ENCODE data around the gene ROPN1L.

The ROPN1L gene

GRCh38 chr5:10416868-10417267, 24.8 kb upstream of the ROPN1L start:
- in situ Hi-C loops (cut with HindIII; ENCODE audit: low pct_unique_long_range_greater_than_20kb, low sequenced_read_pairs) = no loop called here
- no peak for TF ChIP-seq JUND (IDR thresholded peaks at IDR 0.05; ENCODE audit: low read depth)
- no peak for DNase-seq (ENCODE audit: low read depth in 1 of 2, low spot score in 1 of 2)

GRCh38 chr5:10418654-10419345, 22.9 kb upstream of the ROPN1L start:
- no peak for DNase-seq (ENCODE audit: low read depth in 1 of 2, low spot score in 1 of 2)
- no peak for TF ChIP-seq JUND (IDR thresholded peaks at IDR 0.05; ENCODE audit: low read depth)
- in situ Hi-C loops (cut with HindIII; ENCODE audit: low pct_unique_long_range_greater_than_20kb, low sequenced_read_pairs) = no loop called here

DNA sequence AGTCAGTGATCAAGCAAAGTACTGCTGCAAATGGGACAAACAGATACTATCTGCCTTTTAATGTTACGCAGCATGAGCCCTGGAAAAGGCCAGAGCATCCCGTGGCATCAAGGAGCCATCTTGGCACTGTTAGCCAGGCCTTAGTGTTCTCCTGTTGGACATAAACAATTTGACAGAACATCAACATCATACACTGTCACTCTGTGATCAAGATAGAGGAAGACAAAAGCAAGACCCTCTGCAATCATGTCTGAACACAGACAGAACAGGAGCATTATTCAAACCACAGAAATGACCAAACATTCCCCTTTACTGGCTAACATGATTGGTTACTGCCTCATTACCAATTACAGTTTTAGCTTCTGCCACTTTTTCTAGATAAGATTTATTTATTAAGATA, 21.2 kb upstream of the ROPN1L start:
- in situ Hi-C loops (cut with HindIII; ENCODE audit: low pct_unique_long_range_greater_than_20kb, low sequenced_read_pairs) = no loop called here
- DNase-seq (ENCODE audit: low read depth in 1 of 2, low spot score in 1 of 2) = no peak
- TF ChIP-seq JUND (IDR thresholded peaks at IDR 0.05; ENCODE audit: low read depth) = no peak

DNA sequence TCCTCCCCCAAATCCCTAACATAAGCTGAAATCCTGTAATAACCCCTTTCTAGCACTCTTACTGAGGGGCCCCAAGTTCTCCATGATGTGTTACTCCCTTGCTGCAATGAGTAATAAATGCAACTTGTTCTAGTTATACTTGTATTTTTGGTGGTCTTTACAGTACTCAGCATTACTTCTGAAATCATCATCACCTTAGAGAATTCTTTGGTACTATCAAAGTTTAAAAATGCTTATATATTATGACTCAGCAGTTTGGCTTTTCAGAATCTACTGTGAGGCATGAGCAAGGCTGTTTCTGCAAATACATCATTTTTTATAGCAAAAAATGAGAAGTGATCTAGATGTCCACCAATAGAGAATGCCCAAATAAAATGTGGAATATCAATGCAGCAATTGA, 20.7 kb upstream of the ROPN1L start:
- in situ Hi-C loops (cut with HindIII; ENCODE audit: low pct_unique_long_range_greater_than_20kb, low sequenced_read_pairs) = no loop called here
- TF ChIP-seq JUND (IDR thresholded peaks at IDR 0.05; ENCODE audit: low read depth) = no peak
- DNase-seq (ENCODE audit: low read depth in 1 of 2, low spot score in 1 of 2) = no peak

DNA sequence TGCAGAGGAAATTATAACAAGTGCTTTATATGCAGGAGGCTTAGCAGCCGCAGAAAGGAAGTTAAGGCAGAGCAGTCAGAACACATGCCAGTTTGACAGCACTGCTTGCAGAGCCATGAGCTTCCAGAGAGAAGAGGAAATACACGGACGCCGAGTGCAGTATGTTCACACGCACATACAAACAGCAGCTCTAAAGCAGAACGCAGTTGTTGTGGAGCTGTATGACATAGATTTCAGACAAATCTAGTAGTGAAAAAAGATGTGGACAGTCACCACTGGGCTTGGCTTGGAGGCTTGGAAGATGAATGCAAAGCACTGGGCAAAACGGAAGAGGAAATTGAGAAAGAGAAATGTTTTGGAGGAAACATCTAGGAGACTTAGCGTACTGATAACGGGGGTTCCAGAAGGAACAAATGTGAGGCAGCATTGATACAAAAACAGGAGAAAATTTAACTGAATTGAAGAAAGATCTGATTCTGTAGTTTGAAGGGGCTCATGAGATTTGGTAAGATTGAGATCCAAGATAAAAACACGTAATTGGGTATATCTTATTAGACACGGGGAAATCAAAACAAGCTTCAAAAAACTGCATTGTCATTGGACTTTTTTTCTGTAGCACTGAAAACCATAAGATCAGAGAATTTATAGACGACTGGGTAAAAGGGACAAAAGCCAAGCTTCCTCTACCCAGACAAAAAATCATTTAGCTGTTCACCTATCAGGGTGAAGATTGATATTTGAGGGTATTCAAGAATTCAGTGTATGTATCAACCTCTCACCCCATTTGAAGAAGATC, 19.6 kb upstream of the ROPN1L start:
- no peak for TF ChIP-seq JUND (IDR thresholded peaks at IDR 0.05; ENCODE audit: low read depth)
- in situ Hi-C loops (cut with HindIII; ENCODE audit: low pct_unique_long_range_greater_than_20kb, low sequenced_read_pairs) = no loop called here
- no peak for DNase-seq (ENCODE audit: low read depth in 1 of 2, low spot score in 1 of 2)

- in situ Hi-C loops (cut with HindIII; ENCODE audit: low pct_unique_long_range_greater_than_20kb, low sequenced_read_pairs) = no loop called here
- no peak for DNase-seq (ENCODE audit: low read depth in 1 of 2, low spot score in 1 of 2)
- TF ChIP-seq JUND (IDR thresholded peaks at IDR 0.05; ENCODE audit: low read depth) = no peak
These were observed 18.7 kb upstream of the ROPN1L start for GRCh38 chr5:10423022-10423421.

- no peak for TF ChIP-seq JUND (IDR thresholded peaks at IDR 0.05; ENCODE audit: low read depth)
- in situ Hi-C loops (cut with HindIII; ENCODE audit: low pct_unique_long_range_greater_than_20kb, low sequenced_read_pairs) = no loop called here
- peak; percentile 25 to 52 for DNase-seq (ENCODE audit: low read depth in 1 of 2, low spot score in 1 of 2)
These were observed 17.5 kb upstream of the ROPN1L start for GRCh38 chr5:10424124-10424731.

DNA sequence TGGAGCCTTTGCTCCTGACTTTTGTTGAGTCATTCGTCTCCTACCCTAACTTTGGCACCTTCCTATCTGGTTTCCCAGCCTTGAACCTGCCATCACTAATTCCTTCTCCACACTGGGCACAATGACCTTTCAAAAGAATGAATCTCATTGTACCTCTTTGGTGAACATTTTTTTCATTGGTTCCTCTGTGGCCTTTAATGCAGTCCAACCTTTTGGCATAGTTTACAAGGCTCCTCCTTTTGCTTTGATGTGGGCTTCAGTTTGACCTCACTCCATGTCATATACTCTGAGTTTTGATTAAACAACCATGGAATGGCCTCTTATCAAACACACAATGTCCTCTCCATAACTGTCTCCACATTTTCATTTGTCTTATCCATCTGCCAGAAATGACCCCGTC, 14.5 kb upstream of the ROPN1L start:
- in situ Hi-C loops (cut with HindIII; ENCODE audit: low pct_unique_long_range_greater_than_20kb, low sequenced_read_pairs) = no loop called here
- no peak for TF ChIP-seq JUND (IDR thresholded peaks at IDR 0.05; ENCODE audit: low read depth)
- DNase-seq (ENCODE audit: low read depth in 1 of 2, low spot score in 1 of 2) = no peak

DNA sequence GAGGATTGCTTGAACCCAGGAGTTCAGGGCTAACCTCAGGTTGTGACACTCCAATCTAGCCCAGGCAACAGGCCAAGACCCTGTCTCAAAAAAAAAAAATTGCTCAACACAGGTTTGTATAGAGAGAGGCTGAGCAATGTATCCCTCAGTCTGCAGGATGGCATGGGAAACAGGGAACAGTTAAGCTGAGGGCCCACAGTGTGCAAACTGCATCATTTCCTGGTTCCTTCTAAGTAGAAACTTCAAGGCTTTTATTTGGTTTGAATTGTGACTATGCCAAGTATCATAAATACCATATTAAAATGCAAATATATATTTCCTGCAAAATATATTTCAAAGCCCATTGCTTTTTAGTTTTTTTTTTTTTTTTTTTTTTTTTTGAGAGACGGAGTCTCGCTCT, 13.7 kb upstream of the ROPN1L start:
- DNase-seq (ENCODE audit: low read depth in 1 of 2, low spot score in 1 of 2) = no peak
- in situ Hi-C loops (cut with HindIII; ENCODE audit: low pct_unique_long_range_greater_than_20kb, low sequenced_read_pairs) = no loop called here
- TF ChIP-seq JUND (IDR thresholded peaks at IDR 0.05; ENCODE audit: low read depth) = no peak

DNA sequence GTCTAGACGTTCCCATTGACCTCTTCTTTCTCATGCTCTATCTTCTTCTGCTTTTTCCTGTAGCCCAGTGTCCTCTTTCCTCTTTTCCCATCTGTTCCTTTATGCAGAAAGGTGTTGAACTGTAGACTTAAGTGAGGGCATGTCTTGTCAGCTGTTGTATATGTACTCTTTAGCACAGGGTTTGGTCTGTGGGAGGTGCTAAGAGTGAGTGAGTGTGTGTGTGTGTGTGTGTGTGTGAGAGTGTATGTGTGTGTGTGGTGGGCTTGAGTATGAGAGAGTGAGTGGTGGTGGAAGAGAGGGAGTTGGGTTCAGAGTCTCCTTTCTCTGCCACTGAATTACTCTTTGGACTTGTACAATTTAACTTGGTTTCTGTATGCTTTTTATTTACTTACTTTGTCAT, 10.3 kb upstream of the ROPN1L start:
- TF ChIP-seq JUND (IDR thresholded peaks at IDR 0.05; ENCODE audit: low read depth) = no peak
- DNase-seq (ENCODE audit: low read depth in 1 of 2, low spot score in 1 of 2) = no peak
- in situ Hi-C loops (cut with HindIII; ENCODE audit: low pct_unique_long_range_greater_than_20kb, low sequenced_read_pairs) = no loop called here

DNA sequence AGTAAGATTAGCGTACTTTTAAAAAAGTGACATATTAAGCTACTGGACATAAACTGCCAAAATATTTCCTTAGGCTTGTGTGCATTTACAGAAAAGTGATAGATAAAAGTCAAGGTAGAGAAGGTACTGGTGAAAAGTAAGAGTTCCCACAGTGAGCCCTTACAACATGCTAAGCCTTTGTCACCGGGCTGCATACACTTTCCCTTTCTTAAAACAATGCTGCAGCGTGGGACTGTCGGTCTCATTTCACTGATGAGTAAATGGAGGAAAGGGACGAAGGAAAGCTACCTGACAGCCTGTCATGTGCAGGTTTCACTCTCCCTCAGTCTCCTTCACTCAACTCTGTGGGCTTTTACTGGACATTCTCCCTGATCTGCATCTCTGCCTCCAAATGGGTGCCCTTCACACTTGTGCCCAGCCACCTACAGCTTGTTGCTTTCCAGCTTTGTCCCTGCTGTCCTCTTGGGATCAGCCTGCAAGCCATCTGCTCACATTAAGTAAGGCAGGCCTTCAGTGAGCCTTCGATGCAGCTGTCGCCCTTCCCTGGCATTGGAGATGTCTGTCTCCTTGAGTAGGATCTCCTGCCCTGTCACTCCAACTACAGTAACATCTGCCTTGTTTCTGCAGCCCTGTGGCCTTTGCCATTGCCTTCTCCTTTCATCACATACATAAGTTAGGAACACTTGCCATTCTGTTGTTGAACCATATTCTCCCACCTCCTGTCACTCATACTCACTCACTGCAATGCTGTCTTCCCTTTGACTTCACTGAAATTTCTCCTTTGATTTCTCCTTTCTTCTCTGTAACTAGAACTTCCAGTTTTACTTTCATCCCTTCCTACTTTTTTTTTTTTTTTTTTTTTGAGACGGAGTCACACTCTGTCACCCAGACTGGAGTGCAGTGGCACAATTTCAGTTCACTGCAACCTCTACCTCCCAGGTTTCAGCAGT, 9.3 kb upstream of the ROPN1L start:
- TF ChIP-seq JUND (IDR thresholded peaks at IDR 0.05; ENCODE audit: low read depth) = no peak
- no peak for DNase-seq (ENCODE audit: low read depth in 1 of 2, low spot score in 1 of 2)
- in situ Hi-C loops (cut with HindIII; ENCODE audit: low pct_unique_long_range_greater_than_20kb, low sequenced_read_pairs) = no loop called here

DNA sequence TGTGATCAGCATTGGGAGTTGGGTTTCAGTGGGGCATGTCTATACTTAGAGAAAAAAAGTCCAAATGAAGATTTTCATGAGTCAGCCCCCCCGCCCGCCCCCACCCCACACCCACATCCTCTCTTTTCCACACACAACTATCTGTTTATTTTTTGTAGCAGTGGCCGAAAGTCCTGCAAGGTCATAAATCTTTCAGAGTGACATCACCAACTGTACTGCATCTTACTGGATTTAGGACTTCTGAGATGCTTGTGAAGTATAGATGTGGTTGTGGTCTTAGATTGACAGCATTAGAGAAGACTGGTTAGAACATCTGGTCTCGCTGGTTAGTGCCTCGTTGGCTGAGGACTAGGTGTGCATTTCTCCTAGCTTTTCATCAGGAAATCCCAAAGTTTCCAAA, 7.3 kb upstream of the ROPN1L start:
- DNase-seq (ENCODE audit: low read depth in 1 of 2, low spot score in 1 of 2) = no peak
- in situ Hi-C loops (cut with HindIII; ENCODE audit: low pct_unique_long_range_greater_than_20kb, low sequenced_read_pairs) = no loop called here

More for the DNA sequence above, 7.3 kb upstream of the ROPN1L start:
- no peak for TF ChIP-seq JUND (IDR thresholded peaks at IDR 0.05; ENCODE audit: low read depth)

Measured in T47D (cell line).